Measurements from ENCODE around the gene KRT38.
A peak's percentile ranks its signal among the peaks of the same experiment; 100 is the strongest.
"Not testable (repeated sequence)": the region's sequence is repeated elsewhere in the genome, so short reads cannot be mapped to it uniquely, and the experiment has no call there.

KRT38 gene

DNA sequence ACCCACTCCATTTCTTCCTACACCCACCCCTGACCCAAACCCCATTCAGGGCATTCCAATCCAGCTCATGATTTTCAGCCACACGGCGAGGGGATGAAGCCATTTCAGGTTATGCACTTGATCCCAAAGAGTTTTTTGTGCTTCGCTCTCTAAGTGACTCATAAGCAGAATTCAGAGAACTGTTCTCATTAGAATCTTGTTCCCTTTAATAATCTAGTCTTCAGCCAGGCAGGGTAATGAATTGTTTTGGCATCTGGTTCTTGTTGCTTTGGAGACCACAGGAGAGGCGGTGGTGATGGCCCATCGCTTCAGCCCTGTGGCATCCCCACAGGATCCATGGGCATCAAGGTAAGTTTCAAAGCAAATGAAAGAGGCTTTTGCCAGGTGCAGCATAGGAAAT is 38.6 kb downstream of the KRT38 start:
- ChIA-PET POLR2A (no interaction called here), CTCF (no interaction called here)
- H3K4me3 ChIP-seq (ENCODE audit: control insufficient read depth in 1 of 7, extremely low read depth in 1 of 7, insufficient read depth in 4 of 7, low read depth in 2 of 7, low read length in 6 of 7) = no peak overlapping the region
- no peaks in the 10 kb centered on the region for H3K9me3 ChIP-seq (ENCODE audit: control extremely low read depth in 1 of 5, control insufficient read depth in 4 of 5, insufficient read depth in 2 of 5, low read depth in 1 of 5, low read length in 4 of 5)
- H3K27ac ChIP-seq (ENCODE audit: insufficient read depth in 1 of 2, low read depth in 1 of 2, low read length in 2 of 2, poor library complexity in 1 of 2, severe bottlenecking in 2 of 2) = no peak overlapping the region
- WGBS (ENCODE audit: insufficient coverage) = 95% methylated on average over 4 of the region's 5 CpGs
- no peaks in the 10 kb centered on the region for H3K36me3 ChIP-seq (ENCODE audit: control insufficient read depth in 4 of 4, insufficient read depth in 4 of 4, low read length in 3 of 4)
- H3K27me3 ChIP-seq (replicated peaks in 2 of 5; ENCODE audit: control insufficient read depth in 4 of 5, insufficient read depth in 5 of 5, low read length in 4 of 5) = peaks cover 0 to 2% (median 0%) of the 10 kb centered on the region in 5 experiments
- DNase-seq = no peak
- H3K4me1 ChIP-seq (ENCODE audit: control extremely low read depth in 1 of 4, control insufficient read depth in 4 of 4, insufficient read depth in 4 of 4, low read length in 3 of 4) = no peaks in the 10 kb centered on the region

DNA sequence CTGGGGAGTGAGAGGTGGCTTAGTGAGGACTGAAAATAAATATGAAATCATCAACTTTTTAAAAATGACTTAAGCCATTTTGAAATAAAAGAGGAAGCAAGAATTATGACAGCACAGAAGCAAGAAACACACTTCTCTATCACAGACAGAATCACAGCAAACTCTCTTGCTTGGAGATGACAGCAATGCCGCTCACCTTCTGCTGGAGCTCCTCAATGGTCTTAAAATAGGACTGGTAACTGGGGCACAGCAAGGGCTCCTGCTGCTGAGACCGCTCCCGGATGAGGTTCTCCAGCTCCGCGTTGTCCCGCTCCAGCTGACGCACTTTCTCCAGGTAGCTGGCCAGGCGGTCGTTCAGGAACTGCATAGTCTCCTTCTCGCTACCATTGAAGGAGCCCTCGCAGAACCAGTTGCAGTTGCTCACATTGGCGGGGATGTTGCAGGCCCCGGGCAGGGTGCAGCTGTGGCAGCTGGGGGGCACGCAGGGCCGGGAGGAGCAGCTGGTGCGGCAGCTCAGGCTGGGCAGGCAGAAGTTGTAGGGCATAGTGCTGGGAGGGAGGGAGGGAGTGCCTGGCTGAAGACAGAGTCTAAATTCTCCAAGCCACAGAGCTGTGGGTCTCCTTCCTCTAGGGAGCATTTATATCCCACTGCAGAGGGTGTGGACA is 43.7 kb downstream of the KRT38 start, which contains the start of gene KRT31:
Gene KRT31, minus strand, starts transcription at position 613 of the 665 bp plus-strand sequence. Its CDS starts 69 bp downstream, at position 544.
- no peaks in the 10 kb centered on the region for H3K9me3 ChIP-seq (ENCODE audit: control extremely low read depth in 1 of 5, control insufficient read depth in 4 of 5, insufficient read depth in 2 of 5, low read depth in 1 of 5, low read length in 4 of 5)
- POLR2A ChIA-PET = no interaction called here
- 93% methylated on average over 11 of the region's 16 CpGs for WGBS (ENCODE audit: insufficient coverage)
- no peaks in the 10 kb centered on the region for H3K36me3 ChIP-seq (ENCODE audit: control insufficient read depth in 4 of 4, insufficient read depth in 4 of 4, low read length in 3 of 4)
- DNase-seq = peak in 1 of 3 donors; percentile 2
- no peak within 1 kb of the TSS for H3K27ac ChIP-seq (ENCODE audit: insufficient read depth in 1 of 2, low read depth in 1 of 2, low read length in 2 of 2, poor library complexity in 1 of 2, severe bottlenecking in 2 of 2)
- no peak within 1 kb of the TSS for H3K4me3 ChIP-seq (ENCODE audit: control insufficient read depth in 1 of 7, extremely low read depth in 1 of 7, insufficient read depth in 4 of 7, low read depth in 2 of 7, low read length in 6 of 7)
- no peaks in the 10 kb centered on the region for H3K4me1 ChIP-seq (ENCODE audit: control extremely low read depth in 1 of 4, control insufficient read depth in 4 of 4, insufficient read depth in 4 of 4, low read length in 3 of 4)
- CTCF ChIA-PET = no interaction called here
- H3K27me3 ChIP-seq (replicated peaks in 2 of 5; ENCODE audit: control insufficient read depth in 4 of 5, insufficient read depth in 5 of 5, low read length in 4 of 5) = peaks cover 0 to 5% (median 2%) of the 10 kb centered on the region in 5 experiments

DNA sequence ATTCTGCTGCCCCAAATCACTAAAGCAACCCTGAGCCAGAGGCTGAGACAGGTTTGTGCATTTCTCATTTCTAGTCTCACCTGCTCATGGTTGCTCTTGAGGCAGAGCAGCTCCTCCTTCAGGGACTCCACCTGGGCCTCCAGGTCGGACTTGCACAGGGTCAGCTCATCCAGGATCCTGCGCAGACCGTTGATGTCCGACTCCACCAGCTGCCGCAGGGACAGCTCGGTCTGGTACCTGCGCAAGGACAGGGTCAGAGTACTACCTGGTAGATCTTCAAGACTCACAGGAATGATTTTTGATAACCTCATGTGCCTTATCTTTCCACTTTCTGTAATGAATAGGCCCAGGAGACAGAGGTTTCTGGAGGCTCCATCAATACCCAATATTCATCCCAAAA is 44.4 kb downstream of the KRT38 start:
- WGBS (ENCODE audit: insufficient coverage) = 100% methylated on average over 7 of the region's 7 CpGs
- Histone ChIP-seq H3K4me3 (ENCODE audit: control insufficient read depth in 1 of 7, extremely low read depth in 1 of 7, insufficient read depth in 4 of 7, low read depth in 2 of 7, low read length in 6 of 7) (no peak overlapping the region), H3K27me3 (replicated peaks in 2 of 5; ENCODE audit: control insufficient read depth in 4 of 5, insufficient read depth in 5 of 5, low read length in 4 of 5) (peaks cover 0 to 9% (median 2%) of the 10 kb centered on the region in 5 experiments), H3K27ac (ENCODE audit: insufficient read depth in 1 of 2, low read depth in 1 of 2, low read length in 2 of 2, poor library complexity in 1 of 2, severe bottlenecking in 2 of 2) (no peak overlapping the region), H3K4me1 (ENCODE audit: control extremely low read depth in 1 of 4, control insufficient read depth in 4 of 4, insufficient read depth in 4 of 4, low read length in 3 of 4) (no peaks in the 10 kb centered on the region), H3K36me3 (ENCODE audit: control insufficient read depth in 4 of 4, insufficient read depth in 4 of 4, low read length in 3 of 4) (no peaks in the 10 kb centered on the region), H3K9me3 (ENCODE audit: control extremely low read depth in 1 of 5, control insufficient read depth in 4 of 5, insufficient read depth in 2 of 5, low read depth in 1 of 5, low read length in 4 of 5) (no peaks in the 10 kb centered on the region)
- CTCF ChIA-PET = no interaction called here
- POLR2A ChIA-PET = no interaction called here
- DNase-seq = no peak

DNA sequence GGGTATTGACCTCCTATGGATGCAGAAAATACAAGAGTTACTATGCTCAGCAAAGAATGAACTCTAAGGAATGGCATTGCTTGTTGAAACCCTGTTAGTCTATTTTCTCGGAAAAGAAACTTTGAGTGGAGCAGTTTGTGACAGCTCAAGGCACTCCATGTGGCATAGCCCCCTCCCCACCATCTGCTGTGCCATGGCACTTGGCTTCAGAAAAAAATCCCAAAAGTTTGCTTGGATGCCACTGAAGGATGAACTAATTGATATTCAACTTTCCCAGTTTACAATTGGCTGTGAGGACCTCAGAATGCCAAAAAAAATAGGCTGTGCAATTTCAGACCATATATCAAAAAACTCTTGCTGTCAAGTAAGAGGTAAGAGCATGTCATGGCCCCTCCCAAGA is 45.2 kb downstream of the KRT38 start:
- Histone ChIP-seq H3K9me3 (ENCODE audit: control extremely low read depth in 1 of 5, control insufficient read depth in 4 of 5, insufficient read depth in 2 of 5, low read depth in 1 of 5, low read length in 4 of 5) (no peaks in the 10 kb centered on the region), H3K27me3 (replicated peaks in 2 of 5; ENCODE audit: control insufficient read depth in 4 of 5, insufficient read depth in 5 of 5, low read length in 4 of 5) (peaks cover 0 to 12% (median 2%) of the 10 kb centered on the region in 5 experiments), H3K36me3 (ENCODE audit: control insufficient read depth in 4 of 4, insufficient read depth in 4 of 4, low read length in 3 of 4) (no peaks in the 10 kb centered on the region), H3K4me1 (ENCODE audit: control extremely low read depth in 1 of 4, control insufficient read depth in 4 of 4, insufficient read depth in 4 of 4, low read length in 3 of 4) (no peaks in the 10 kb centered on the region), H3K27ac (ENCODE audit: insufficient read depth in 1 of 2, low read depth in 1 of 2, low read length in 2 of 2, poor library complexity in 1 of 2, severe bottlenecking in 2 of 2) (no peak overlapping the region), H3K4me3 (ENCODE audit: control insufficient read depth in 1 of 7, extremely low read depth in 1 of 7, insufficient read depth in 4 of 7, low read depth in 2 of 7, low read length in 6 of 7) (no peak overlapping the region)
- ChIA-PET POLR2A (no interaction called here), CTCF (no interaction called here)
- WGBS (ENCODE audit: insufficient coverage) = 92% methylated on average over 1 of the region's 1 CpG
- DNase-seq = no peak

DNA sequence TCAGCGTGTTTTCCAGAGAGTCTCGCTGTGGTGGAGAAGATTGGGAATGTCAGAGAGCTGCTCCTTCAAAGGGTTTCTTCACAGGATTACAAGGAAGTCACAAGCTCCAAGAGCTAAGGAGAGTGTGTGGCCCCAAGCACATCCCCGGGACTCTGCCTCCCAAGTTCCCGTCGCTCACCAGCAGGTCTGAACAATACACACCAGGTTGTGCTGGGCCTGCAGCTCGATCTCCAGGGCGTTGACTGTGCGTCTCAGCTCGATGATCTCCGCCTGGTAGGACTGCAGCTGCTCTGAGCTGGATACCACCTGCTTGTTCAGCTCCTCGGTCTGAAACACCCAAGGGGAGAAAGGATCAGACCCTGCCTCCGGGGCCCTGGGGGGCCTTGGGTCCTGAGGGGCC is 45.7 kb downstream of the KRT38 start:
- CTCF ChIA-PET; H3K4me1 ChIP-seq (ENCODE audit: control extremely low read depth in 1 of 4, control insufficient read depth in 4 of 4, insufficient read depth in 4 of 4, low read length in 3 of 4); POLR2A ChIA-PET; DNase-seq; H3K27ac ChIP-seq (ENCODE audit: insufficient read depth in 1 of 2, low read depth in 1 of 2, low read length in 2 of 2, poor library complexity in 1 of 2, severe bottlenecking in 2 of 2); H3K36me3 ChIP-seq (ENCODE audit: control insufficient read depth in 4 of 4, insufficient read depth in 4 of 4, low read length in 3 of 4); H3K9me3 ChIP-seq (ENCODE audit: control extremely low read depth in 1 of 5, control insufficient read depth in 4 of 5, insufficient read depth in 2 of 5, low read depth in 1 of 5, low read length in 4 of 5); H3K4me3 ChIP-seq (ENCODE audit: control insufficient read depth in 1 of 7, extremely low read depth in 1 of 7, insufficient read depth in 4 of 7, low read depth in 2 of 7, low read length in 6 of 7): not testable (repeated sequence)
- 97% methylated on average over 6 of the region's 12 CpGs for WGBS (ENCODE audit: insufficient coverage)
- peaks cover 0 to 12% (median 2%) of the 10 kb centered on the region in 5 experiments for H3K27me3 ChIP-seq (replicated peaks in 2 of 5; ENCODE audit: control insufficient read depth in 4 of 5, insufficient read depth in 5 of 5, low read length in 4 of 5)

DNA sequence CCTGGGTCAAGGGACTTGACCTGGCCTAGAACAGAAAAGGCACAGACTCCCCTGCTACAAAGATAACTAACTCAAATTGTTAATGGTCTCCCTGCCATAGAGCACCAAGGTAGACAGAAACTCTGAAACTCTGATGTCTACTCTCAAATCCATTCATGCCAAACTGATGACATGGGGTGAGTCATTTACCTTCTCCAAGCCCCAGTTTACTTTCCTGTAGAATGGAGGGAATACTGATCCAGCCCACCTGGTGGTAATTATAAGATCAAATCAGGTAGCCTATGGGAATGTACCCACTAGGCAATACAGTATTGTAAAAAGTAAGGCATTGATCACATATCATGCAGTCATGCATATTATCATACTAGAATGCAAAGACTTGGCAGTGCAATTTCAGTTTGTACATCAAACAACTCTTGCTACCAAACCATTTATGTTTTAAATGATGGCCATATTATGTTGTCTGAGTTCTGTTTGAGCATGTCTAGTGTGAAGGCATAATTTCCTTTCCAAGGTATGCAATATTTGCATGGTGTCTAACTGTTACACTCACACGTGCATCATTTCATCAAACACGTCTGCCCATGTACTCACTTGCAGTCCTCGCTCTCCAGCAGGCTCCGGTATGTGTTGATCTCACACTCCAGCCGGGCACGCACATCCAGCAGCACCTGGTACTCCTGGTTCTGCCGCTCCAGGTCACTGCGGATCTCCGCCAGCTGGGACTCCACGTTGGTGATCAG is 46.4 kb downstream of the KRT38 start:
- CTCF ChIA-PET = no interaction called here
- Histone ChIP-seq H3K9me3 (ENCODE audit: control extremely low read depth in 1 of 5, control insufficient read depth in 4 of 5, insufficient read depth in 2 of 5, low read depth in 1 of 5, low read length in 4 of 5) (no peaks in the 10 kb centered on the region), H3K27me3 (replicated peaks in 2 of 5; ENCODE audit: control insufficient read depth in 4 of 5, insufficient read depth in 5 of 5, low read length in 4 of 5) (peaks cover 0 to 12% (median 2%) of the 10 kb centered on the region in 5 experiments), H3K27ac (ENCODE audit: insufficient read depth in 1 of 2, low read depth in 1 of 2, low read length in 2 of 2, poor library complexity in 1 of 2, severe bottlenecking in 2 of 2) (no peak overlapping the region), H3K36me3 (ENCODE audit: control insufficient read depth in 4 of 4, insufficient read depth in 4 of 4, low read length in 3 of 4) (no peaks in the 10 kb centered on the region), H3K4me3 (ENCODE audit: control insufficient read depth in 1 of 7, extremely low read depth in 1 of 7, insufficient read depth in 4 of 7, low read depth in 2 of 7, low read length in 6 of 7) (no peak overlapping the region), H3K4me1 (ENCODE audit: control extremely low read depth in 1 of 4, control insufficient read depth in 4 of 4, insufficient read depth in 4 of 4, low read length in 3 of 4) (no peaks in the 10 kb centered on the region)
- DNase-seq = no peak
- POLR2A ChIA-PET = no interaction called here
- 88% methylated on average over 9 of the region's 10 CpGs for WGBS (ENCODE audit: insufficient coverage)

DNA sequence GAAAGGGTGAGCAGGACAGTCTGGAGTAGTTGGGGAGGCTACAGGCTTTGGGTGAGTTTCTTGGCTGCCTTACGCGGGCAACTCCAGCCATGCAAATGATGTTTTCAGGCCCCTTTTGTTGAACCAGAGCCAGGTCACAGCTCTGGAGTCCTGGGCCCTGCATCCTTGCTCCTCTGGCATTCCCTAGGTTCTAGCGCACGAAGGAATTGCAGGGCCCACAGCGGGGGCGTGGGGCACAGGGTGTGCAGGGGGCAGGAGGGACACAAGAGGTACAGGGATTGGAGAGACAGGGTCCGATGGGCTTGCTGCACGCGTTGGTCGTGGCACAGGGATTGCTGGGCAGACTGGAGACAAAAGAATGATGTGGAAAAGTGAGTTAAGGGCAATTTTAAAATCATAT is 47.0 kb downstream of the KRT38 start:
- ChIA-PET CTCF (no interaction called here), POLR2A (no interaction called here)
- no peak overlapping the region for H3K4me3 ChIP-seq (ENCODE audit: control insufficient read depth in 1 of 7, extremely low read depth in 1 of 7, insufficient read depth in 4 of 7, low read depth in 2 of 7, low read length in 6 of 7)
- peaks cover 0 to 12% (median 2%) of the 10 kb centered on the region in 5 experiments for H3K27me3 ChIP-seq (replicated peaks in 2 of 5; ENCODE audit: control insufficient read depth in 4 of 5, insufficient read depth in 5 of 5, low read length in 4 of 5)
- no peaks in the 10 kb centered on the region for H3K4me1 ChIP-seq (ENCODE audit: control extremely low read depth in 1 of 4, control insufficient read depth in 4 of 4, insufficient read depth in 4 of 4, low read length in 3 of 4)
- no peak overlapping the region for H3K27ac ChIP-seq (ENCODE audit: insufficient read depth in 1 of 2, low read depth in 1 of 2, low read length in 2 of 2, poor library complexity in 1 of 2, severe bottlenecking in 2 of 2)
- 88% methylated on average over 9 of the region's 10 CpGs for WGBS (ENCODE audit: insufficient coverage)
- DNase-seq = no peak
- no peaks in the 10 kb centered on the region for H3K36me3 ChIP-seq (ENCODE audit: control insufficient read depth in 4 of 4, insufficient read depth in 4 of 4, low read length in 3 of 4)
- no peaks in the 10 kb centered on the region for H3K9me3 ChIP-seq (ENCODE audit: control extremely low read depth in 1 of 5, control insufficient read depth in 4 of 5, insufficient read depth in 2 of 5, low read depth in 1 of 5, low read length in 4 of 5)
